Skin of body (tissue), 2 donors: ENCODE results near the gene ERBB2. TPM values are rescaled to one million over a fixed set of nuclear protein-coding genes. Genes with fewer than 3 reads are reported as not detected.
"Not testable (repeated sequence)": the region's sequence is repeated elsewhere in the genome, so short reads cannot be mapped to it uniquely, and the experiment has no call there.

Experiments used
- DNase-seq: peaks from one replicate; lab custom pipeline; 2025; lab: John Stamatoyannopoulos, UW
- total RNA-seq: library from RNA; depleted of rRNA; stranded (reverse); fragments of >200 nt; gene quantifications from one replicate; pipeline ENCODE4 v1.2.3, GENCODE V29; 2014

Gene ERBB2
- total RNA-seq, 1 donor from 2014 or later: 61.1 TPM

DNA sequence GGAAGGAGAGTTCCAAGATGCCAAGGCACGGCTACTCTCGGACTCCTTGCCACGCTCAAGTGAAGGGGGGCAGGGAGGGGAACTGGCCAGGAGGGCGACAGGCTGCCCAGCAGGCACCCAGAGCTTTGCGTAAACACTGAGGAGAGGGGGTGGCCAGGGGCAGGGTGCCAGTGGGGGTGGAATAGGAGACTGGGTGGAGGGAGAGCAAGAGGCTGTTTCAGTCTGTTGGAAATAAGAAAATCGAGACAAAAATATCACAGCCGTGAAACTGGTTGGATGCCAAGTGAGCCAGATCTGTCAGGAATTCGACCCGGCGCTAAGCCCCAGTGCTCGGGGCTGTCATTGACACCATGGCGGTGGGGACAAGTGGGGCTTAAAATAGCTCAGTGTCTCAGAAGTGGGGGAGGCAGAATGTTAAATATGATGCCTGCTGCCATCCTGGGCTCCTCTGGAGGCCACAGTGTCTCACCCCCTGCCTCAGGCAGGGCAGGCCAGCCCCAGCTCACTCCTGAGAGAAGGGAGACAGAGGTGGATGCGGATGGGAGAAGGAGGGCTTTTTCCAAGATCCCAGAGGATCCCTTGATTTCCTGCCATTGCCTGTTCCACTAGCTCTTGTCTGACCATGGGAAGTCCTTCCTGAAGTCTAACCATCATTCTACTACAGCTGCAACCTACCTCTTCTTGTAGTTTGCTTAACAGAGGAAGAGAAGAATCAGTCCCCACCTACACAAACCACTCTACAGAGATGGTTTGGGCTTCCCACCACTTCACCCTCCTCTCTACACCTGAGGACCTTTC lies 22.1 kb upstream of the ERBB2 start:
- peak; percentile 26 for DNase-seq

DNA sequence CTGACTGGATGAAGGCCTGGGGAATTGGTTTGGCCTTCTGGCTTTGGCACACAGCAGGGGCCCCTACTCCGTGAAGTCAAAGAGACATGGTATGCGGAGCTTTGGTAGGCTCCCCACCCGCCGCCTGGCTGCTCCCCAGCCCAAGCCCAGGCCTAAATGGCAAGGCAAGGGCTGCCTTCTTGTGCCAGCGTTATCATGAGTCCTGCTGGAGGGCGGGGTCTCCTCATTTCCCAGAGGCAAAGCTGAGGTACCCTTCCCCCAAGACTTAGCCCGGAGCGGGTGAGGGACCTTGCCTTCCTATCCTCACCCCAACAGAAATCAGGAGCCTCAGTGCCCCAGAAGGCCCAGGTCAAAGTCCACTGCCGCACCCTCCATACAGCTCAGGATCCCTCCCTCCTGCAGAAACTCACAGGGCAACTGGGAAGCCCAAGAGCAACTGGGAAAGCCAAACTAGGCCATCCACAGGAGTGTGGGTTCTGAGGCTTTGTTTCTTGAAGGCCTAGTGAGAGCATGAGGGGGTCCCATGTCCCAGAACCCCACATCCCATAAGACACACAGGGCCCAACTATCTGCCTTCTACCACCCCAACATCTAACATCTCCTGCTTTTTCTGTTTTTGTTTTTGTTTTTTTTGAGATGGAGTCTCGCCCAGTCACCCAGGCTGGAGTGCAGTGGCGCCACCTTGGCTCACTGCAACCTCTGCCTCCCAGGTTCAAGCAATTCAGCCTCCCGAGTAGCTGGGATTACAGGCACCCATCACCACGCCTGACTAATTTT lies 21.3 kb upstream of the ERBB2 start:
- no peak for DNase-seq

DNA sequence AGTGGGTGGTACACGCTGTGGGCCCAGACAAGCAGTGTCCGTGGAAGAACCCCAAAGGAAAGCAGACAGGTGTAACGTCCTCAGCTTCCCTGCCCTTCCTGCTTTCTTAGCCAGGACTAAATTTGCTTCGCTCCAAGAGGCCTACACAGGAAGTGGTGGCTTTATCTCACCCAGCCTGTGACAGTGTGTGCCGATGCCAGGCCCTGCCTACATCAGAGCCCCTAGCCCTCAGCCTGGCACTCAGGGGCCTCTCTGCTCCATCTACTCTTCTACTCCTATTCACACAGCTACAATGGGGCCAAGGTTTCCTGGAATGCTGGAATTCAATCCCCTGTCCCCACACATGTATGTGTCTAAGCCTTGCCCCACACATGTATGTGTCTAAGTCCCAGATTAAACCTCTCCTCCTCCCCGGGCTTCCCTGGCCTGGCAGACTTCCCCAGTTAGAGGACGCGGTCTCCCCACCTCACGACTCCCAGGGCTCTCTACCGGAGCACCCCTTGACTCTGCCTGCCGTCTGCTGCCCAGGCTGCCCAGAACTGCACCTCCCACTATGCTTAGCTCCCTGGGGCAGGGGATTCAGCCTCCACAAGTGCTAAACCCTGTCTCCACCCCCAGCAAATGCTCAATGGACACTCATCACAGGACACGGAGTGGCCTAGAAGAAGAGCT lies 20.2 kb upstream of the ERBB2 start:
- DNase-seq: no peak

DNA sequence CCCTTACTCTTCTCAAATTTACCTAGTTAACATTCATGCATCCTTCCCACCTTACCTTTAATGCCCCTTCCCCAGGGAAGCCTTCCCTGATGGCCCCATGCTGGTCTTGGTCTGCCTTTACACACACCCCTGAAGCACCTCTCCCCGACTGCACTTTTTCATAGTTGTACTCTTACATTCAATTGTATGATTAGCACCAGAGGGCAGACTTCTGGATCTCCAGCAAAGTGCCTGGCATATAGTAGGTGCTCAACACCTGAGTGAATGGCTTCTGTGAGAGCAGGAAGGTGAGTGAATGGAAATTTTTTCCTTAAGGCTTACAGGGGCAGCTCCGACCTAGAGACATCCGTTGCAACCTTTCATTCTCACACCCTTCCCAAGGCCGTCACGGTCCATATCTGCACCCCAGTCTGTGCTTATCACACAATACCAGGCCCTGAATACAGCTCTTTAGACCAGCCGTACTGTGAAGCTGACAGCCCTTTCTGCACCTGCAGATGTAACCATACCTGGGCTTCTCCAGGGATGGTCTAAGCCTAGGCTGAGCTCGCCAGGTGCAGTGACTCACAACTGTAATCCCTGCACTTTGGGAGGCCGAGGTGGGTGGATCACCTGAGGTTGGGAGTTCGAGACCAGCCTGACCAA lies 16.4 kb upstream of the ERBB2 start:
- no peak for DNase-seq

DNA sequence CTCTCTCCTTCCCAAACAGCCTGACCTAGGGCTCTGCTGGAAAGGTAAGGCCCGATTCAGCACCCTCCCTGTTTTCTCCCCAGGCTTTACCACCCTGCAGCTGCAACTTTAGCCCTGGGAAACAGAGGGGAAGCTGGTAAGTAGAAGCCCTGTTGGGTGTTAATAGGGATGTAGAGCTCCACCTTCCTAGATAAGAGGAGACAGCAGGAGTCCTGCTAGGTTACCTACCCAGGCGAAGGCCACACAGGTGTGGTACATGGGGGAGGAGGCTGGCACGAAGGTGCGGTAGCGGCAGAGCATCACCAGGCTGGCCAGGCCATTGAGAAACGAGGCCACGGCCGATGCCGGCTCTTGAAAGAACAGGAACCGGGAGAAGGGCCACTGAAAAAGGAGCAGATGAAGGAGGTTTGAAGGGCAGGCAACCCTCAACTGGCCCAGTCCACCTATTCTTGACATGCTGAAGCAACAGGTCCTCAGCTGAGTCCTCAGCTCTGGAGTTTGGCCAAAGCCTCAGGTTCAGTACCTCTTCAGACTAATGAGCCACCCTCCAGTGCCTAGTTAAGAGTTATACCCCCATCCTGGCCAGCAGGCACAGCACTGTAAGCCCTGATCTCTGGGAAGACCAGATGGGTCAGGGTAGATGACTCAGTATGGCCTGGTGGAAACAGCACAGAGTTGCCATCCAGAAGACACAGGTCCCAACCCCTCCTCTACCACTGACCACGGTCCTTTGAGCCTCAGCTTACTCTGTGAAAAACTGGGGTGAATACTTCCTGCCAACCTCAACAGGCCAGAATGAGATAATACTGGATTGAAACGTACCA lies 15.3 kb upstream of the ERBB2 start:
- DNase-seq: no peak

DNA sequence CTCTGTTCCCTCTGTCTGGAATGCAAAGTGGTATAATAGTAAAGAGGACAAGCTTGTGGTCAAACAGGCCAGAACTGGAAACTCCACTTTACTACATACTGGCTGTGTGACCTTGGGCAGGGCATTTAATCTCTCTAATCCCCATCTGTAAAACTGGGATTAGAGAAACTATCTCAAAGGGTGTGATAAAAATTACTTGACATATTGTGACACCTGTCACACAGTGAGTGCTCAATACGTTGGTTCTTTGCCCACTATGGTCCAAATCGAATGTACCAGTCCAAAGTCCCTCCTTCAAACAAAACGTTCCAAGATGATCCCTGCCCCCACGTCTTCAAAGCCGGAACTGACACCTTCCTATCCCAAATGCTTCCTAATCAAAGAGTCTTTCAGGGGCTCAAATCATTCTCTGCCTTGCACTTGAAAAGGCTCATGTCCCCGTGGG lies 12.7 kb upstream of the ERBB2 start:
- no peak for DNase-seq

- DNase-seq: peak; percentile 92
Observed at GRCh38 chr17:39687546-39688474, 12.1 kb upstream of the ERBB2 start, which contains the start of gene PGAP3. TSS of gene PGAP3 (minus strand) at chr17:39688057. CDS start at chr17:39688014, 43 bp downstream.

GRCh38 chr17:39688475-39688835 lies 11.4 kb upstream of the ERBB2 start:
- DNase-seq: no peak

GRCh38 chr17:39688945-39689344 lies 10.9 kb upstream of the ERBB2 start:
- DNase-seq: no peak

DNA sequence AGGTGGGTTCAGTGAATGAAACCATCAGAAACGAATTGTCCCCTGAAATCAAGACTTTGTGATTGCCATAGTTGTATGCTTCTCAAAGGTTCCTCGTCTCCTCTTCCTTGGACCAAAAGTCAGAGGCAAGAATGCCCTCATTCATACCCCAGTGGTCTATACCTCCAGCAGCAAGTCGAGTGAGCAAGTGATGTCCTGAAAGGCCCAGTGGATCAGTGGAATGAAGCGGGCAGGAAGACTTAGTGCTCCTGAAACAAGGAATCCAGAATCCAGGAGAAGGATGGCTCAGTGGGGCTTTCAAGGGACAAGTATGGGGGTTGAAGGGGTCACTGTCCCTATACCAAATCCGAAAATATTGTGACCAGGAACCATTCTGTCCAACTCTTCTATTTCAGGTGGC lies 5.3 kb upstream of the ERBB2 start:
- DNase-seq: no peak

DNA sequence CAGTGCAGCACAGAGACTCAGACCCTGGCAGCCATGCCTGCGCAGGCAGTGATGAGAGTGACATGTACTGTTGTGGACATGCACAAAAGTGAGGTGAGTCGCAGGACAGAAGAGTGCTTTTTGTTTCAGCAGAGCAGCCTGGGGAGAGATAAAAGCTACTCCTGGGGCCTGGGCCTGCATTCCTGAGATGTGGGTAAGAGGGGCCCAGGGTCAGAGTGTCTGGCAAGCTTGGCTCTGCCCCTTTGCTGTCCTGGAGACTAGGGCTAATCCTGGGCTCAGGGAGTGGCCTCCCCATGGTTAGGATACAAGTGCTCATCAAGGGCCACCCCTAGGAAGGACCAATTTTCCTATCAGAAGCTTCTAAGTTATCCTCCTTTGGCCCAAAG lies 4.8 kb upstream of the ERBB2 start:
- DNase-seq: no peak

DNA sequence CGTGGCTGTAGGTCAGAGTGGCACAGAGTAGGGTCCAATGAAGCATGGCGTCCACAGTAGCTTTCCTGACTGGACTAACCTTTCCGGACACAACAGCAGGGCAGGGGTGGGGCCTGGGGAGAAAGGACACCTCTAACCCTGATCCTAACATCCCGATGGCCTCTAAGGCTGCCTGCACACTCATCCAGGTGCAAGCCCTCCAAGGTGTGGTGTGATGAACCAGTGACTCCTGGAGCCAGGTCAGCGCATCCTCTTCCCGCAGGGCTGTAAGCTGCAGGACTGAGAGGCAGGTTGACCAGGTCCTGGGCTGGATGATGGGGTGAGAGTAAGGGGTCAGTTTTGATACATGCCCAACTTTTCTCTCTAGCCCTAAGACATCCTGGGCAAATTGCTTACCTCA lies 3.1 kb upstream of the ERBB2 start:
- DNase-seq: no peak

DNA sequence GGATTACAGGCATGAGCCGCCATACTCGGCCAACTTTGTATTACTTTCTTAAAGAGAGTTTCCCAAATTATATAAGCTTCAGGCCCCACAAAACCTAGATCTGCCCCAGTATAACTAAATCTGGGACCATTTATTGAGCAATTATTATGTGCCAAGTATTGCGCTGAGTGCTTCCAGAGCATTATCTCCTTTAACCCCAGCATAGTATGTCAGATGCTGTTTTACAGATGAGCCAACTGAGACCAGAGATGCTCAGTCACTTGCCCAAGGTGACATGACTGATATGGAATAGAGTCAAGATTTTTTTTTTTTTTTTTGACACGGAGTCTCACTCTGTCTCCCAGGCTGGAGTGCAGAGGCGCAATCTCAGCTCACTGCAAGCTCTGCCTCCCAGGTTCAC lies 1.9 kb upstream of the ERBB2 start:
- no peak for DNase-seq

DNA sequence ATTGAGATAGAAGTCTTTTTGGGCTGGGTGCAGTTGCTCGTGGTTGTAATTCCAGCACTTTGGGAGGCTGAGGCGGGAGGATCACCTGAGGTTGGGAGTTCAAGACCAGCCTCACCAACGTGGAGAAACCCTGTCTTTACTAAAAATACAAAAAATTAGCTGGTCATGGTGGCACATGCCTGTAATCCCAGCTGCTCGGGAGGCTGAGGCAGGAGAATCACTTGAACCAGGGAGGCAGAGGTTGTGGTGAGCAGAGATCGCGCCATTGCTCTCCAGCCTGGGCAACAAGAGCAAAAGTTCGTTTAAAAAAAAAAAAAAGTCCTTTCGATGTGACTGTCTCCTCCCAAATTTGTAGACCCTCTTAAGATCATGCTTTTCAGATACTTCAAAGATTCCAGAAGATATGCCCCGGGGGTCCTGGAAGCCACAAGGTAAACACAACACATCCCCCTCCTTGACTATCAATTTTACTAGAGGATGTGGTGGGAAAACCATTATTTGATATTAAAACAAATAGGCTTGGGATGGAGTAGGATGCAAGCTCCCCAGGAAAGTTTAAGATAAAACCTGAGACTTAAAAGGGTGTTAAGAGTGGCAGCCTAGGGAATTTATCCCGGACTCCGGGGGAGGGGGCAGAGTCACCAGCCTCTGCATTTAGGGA lies 577 bp upstream of the ERBB2 start:
- DNase-seq: not testable (repeated sequence)

GRCh38 chr17:39700148-39700987 lies 504 bp downstream of the ERBB2 start:
- DNase-seq: peak; percentile 41

- DNase-seq: no peak
Observed at GRCh38 chr17:39701012-39701783, 1.3 kb downstream of the ERBB2 start.

DNA sequence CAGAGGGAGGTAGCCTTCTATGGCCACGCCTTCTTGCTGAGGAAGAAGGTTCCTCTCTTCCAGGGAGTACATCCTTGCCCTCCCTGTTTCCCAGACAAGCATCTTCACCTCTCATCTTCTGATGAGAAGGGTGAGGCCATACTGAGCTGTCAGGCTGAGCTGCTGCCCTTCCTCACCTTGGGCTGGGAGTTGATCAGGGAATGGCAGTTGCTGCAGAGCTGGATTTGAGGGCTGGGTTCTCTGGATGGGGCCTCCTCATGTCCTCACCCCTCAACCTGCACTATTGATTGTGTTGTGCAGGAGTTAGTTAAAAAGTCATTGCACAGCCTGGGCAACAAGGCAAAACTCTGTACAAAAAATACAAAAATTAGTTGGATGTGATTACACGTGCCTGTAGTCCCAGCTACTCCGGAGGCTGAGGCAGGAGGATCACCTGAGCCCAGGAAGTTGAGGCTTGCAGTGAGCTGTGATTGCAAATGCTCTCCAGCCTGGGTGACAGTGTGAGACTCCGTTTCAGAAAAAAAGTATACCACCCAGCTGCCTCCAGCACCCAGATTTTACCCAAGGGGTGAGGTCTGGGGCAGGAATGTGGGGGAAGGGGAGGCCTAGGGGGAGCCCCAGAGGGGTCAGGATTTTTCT lies 2.0 kb downstream of the ERBB2 start:
- DNase-seq: no peak
